ENCODE results near the gene NEK11.

DNA sequence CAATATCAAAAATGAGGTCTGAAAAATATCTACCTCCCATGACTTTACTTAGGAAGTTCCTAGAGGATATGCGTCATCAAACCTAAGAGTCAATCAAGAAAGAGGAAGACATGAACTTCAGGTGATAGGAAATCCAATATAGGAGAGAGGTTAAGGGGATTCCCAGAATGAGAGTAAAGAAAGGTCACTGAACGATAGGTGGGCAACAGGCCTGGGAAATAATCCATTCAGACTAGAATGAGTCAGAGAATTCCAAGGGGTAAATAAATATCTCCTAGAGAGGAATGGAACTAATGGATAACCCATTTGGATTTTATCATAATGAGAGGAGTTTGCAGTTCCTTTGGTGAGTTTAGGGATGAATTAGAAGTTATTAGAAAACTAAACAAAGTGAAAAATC is 223.8 kb downstream of the NEK11 start:
- TF ChIP-seq CTCF (optimal IDR thresholded peaks at IDR 0.05 in 1 of 3, IDR thresholded peaks at IDR 0.05 in 1 of 3, conservative IDR thresholded peaks at IDR 0.05 in 1 of 3; ENCODE audit: extremely low read depth in 1 of 3, insufficient read depth in 2 of 3, low read length in 3 of 3), result no peak
- no peak for TF ChIP-seq EZH2 (IDR thresholded peaks at IDR 0.05; ENCODE audit: low read length)

Data from keratinocyte (primary cell).